SU-DHL-6 (cell line): ENCODE data around the gene CLCN1.

Experiments
- CTCF ChIP-seq: fragments of 200-600 bp; sonication (generic); IDR thresholded peaks from one replicate; pipeline ENCODE4 v1.5.1; 2017; ENCODE audit warnings: antibody characterized with exemption, mild to moderate bottlenecking, low read length, moderate library complexity; ENCODE audit not compliant: insufficient read depth, poor library complexity, severe bottlenecking
- EZH2phosphoT487 ChIP-seq: fragments of 200-600 bp; sonication (generic), shearing (Covaris generic); conservative IDR thresholded peaks from 2 replicates; pipeline ENCODE4 v1.6.1; 2018; ENCODE audit warnings: mild to moderate bottlenecking, antibody characterized with exemption, low read length, moderate library complexity, mixed read lengths

DNA sequence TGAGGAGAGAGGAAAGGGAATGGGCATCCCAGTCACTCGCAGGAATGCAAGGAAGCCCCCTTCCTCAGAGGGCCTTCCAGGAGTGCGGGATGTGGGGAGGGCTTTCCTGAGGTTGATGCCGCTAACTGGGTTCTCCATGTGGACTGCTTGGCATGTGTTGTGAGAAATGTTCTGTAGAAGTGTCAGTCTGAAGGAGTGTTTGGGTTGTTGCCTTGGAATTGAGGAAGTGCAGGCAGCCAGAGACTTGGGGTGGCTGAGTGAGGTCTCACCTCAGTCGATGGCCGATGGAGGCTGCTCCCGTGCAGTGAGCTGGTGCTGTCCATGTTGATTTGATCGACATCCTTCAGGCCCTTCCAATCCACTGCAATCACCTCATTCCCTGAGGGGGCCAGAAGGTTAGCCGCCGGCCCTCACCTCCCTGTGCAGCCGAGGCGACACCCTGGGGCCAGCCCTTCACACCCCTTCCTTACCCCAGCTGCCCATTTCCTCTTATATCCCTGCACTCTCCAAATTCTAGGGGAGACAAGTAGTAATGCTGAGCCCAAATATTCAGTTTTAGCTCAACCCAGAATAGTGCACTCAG lies 44.0 kb downstream of the CLCN1 start:
- TF ChIP-seq CTCF (no peak), EZH2phosphoT487 (no peak)
